ENCODE results near the gene IGSF3. TPM values are rescaled to one million over a fixed set of nuclear protein-coding genes. Genes with fewer than 3 reads are reported as not detected.

IGSF3 gene
- total and polyA plus RNA-seq, 7 experiments from 2014 or later = 0.04 to 0.63 (median 0.16) TPM; not detected in 3

- H3K27ac Mint-ChIP-seq = no peak overlapping the region
- H3K36me3 ChIP-seq (ENCODE audit: control insufficient read depth in 2 of 3, insufficient read depth in 3 of 3, low read length in 3 of 3) = no peaks in the 10 kb centered on the region
- no peaks in the 10 kb centered on the region for H3K27me3 ChIP-seq (ENCODE audit: control insufficient read depth in 2 of 2, insufficient read depth in 2 of 2, low read length in 2 of 2)
- POLR2A ChIA-PET = no interaction called here
- no peaks in the 10 kb centered on the region for H3K36me3 Mint-ChIP-seq
- CTCF ChIA-PET = no interaction called here
- intact Hi-C loops (cut with micrococcal nuclease) = no loop called here
- DNase-seq (no peak), ATAC-seq (no peak)
- peaks cover 0 to 14% (median 0%) of the 10 kb centered on the region in 7 donors for H3K4me1 Mint-ChIP-seq
- no peaks in the 10 kb centered on the region for H3K9me3 ChIP-seq (ENCODE audit: control insufficient read depth in 2 of 3, low read length in 3 of 3)
- H3K4me3 ChIP-seq (ENCODE audit: low read length) = no peak overlapping the region
- peaks cover 0 to 8% (median 0%) of the 10 kb centered on the region in 5 donors for H3K27me3 Mint-ChIP-seq
- H3K27ac ChIP-seq (ENCODE audit: low read depth, low read length) = no peak overlapping the region
- H3K4me1 ChIP-seq (ENCODE audit: control insufficient read depth in 2 of 2, insufficient read depth in 2 of 2, low read length in 2 of 2) = no peaks in the 10 kb centered on the region
- H3K9me3 Mint-ChIP-seq = no peaks in the 10 kb centered on the region
- H3K4me3 Mint-ChIP-seq = no peak overlapping the region
These were observed 89.0 kb downstream of the IGSF3 start for GRCh38 chr1:116578581-116578980.

- Mint-ChIP-seq H3K4me1 (peaks cover 0 to 14% (median 0%) of the 10 kb centered on the region in 7 donors), H3K4me3 (no peak overlapping the region), H3K36me3 (no peaks in the 10 kb centered on the region), H3K27me3 (peaks cover 0 to 8% (median 0%) of the 10 kb centered on the region in 5 donors), H3K27ac (no peak overlapping the region), H3K9me3 (no peaks in the 10 kb centered on the region)
- Histone ChIP-seq H3K4me1 (ENCODE audit: control insufficient read depth in 2 of 2, insufficient read depth in 2 of 2, low read length in 2 of 2) (no peaks in the 10 kb centered on the region), H3K36me3 (ENCODE audit: control insufficient read depth in 2 of 3, insufficient read depth in 3 of 3, low read length in 3 of 3) (no peaks in the 10 kb centered on the region), H3K27ac (ENCODE audit: low read depth, low read length) (no peak overlapping the region), H3K9me3 (ENCODE audit: control insufficient read depth in 2 of 3, low read length in 3 of 3) (no peaks in the 10 kb centered on the region), H3K4me3 (ENCODE audit: low read length) (no peak overlapping the region), H3K27me3 (ENCODE audit: control insufficient read depth in 2 of 2, insufficient read depth in 2 of 2, low read length in 2 of 2) (no peaks in the 10 kb centered on the region)
- DNase-seq (no peak), ATAC-seq (no peak)
- intact Hi-C loops (cut with micrococcal nuclease) = no loop called here
- CTCF ChIA-PET = interaction anchor here (0.7 to 1.2 kb wide), 2 partner anchors 18 to 1060 kb away, joined by 3 to 4 read pairs; no protein-coding TSS in a partner anchor
- POLR2A ChIA-PET = no interaction called here
These were observed 89.7 kb downstream of the IGSF3 start for GRCh38 chr1:116577759-116578314.

- H3K4me1 Mint-ChIP-seq = peaks cover 9 to 31% (median 11%) of the 10 kb centered on the region in 7 donors
- no peak for ATAC-seq
- CTCF ChIA-PET = interaction anchor here (0.9 to 1.3 kb wide), 8 partner anchors 9 to 554 kb away, joined by 3 to 9 read pairs (median 4); no protein-coding TSS in a partner anchor
- H3K9me3 Mint-ChIP-seq = no peaks in the 10 kb centered on the region
- H3K27ac Mint-ChIP-seq = no peak overlapping the region
- peaks cover 0 to 5% (median 0%) of the 10 kb centered on the region in 5 donors for H3K36me3 Mint-ChIP-seq
- no peak overlapping the region for H3K27ac ChIP-seq (ENCODE audit: low read depth, low read length)
- DNase-seq = peak in 5 of 9 donors; percentile 36 to 49 (median 39)
- H3K4me1 ChIP-seq (ENCODE audit: control insufficient read depth in 2 of 2, insufficient read depth in 2 of 2, low read length in 2 of 2) = peaks cover 5 to 9% of the 10 kb centered on the region in 2 donors
- H3K36me3 ChIP-seq (ENCODE audit: control insufficient read depth in 2 of 3, insufficient read depth in 3 of 3, low read length in 3 of 3) = peaks cover 0 to 4% (median 0%) of the 10 kb centered on the region in 3 experiments
- H3K4me3 ChIP-seq (ENCODE audit: low read length) = no peak overlapping the region
- H3K27me3 ChIP-seq (ENCODE audit: control insufficient read depth in 2 of 2, insufficient read depth in 2 of 2, low read length in 2 of 2) = no peaks in the 10 kb centered on the region
- intact Hi-C loops (cut with micrococcal nuclease) = loop anchor here (1.0 to 5.0 kb wide), 20 partner anchors 22 to 1353 kb away; partner anchors contain the start of genes GDAP2 (in 1 of the 2), MAN1A2 (in 1 of the 2), TTF2 (in 1 of the 2) and WDR3 (in 1 of the 2)
- H3K4me3 Mint-ChIP-seq = no peak overlapping the region
- POLR2A ChIA-PET = interaction anchor here (0.7 kb wide), 1 partner anchor 162 kb away, joined by 4 read pairs; no protein-coding TSS in a partner anchor
- peaks cover 0 to 8% (median 0%) of the 10 kb centered on the region in 5 donors for H3K27me3 Mint-ChIP-seq
- H3K9me3 ChIP-seq (ENCODE audit: control insufficient read depth in 2 of 3, low read length in 3 of 3) = no peaks in the 10 kb centered on the region
These were observed 92.8 kb downstream of the IGSF3 start for GRCh38 chr1:116574581-116575291.

GRCh38 chr1:116573431-116574095, 94.0 kb downstream of the IGSF3 start:
- H3K4me3 Mint-ChIP-seq = no peak overlapping the region
- CTCF ChIA-PET = interaction anchor here (1.2 to 1.5 kb wide), 3 partner anchors 21 to 244 kb away, joined by 3 to 4 read pairs (median 4); no protein-coding TSS in a partner anchor
- H3K27me3 ChIP-seq (ENCODE audit: control insufficient read depth in 2 of 2, insufficient read depth in 2 of 2, low read length in 2 of 2) = no peaks in the 10 kb centered on the region
- no peak overlapping the region for H3K27ac Mint-ChIP-seq
- peaks cover 0 to 4% (median 0%) of the 10 kb centered on the region in 3 experiments for H3K36me3 ChIP-seq (ENCODE audit: control insufficient read depth in 2 of 3, insufficient read depth in 3 of 3, low read length in 3 of 3)
- H3K4me3 ChIP-seq (ENCODE audit: low read length) = no peak overlapping the region
- H3K27me3 Mint-ChIP-seq = peaks cover 0 to 3% (median 0%) of the 10 kb centered on the region in 5 donors
- peaks cover 0 to 10% (median 0%) of the 10 kb centered on the region in 5 donors for H3K36me3 Mint-ChIP-seq
- DNase-seq (no peak), ATAC-seq (no peak)
- peaks cover 10 to 17% of the 10 kb centered on the region in 2 donors for H3K4me1 ChIP-seq (ENCODE audit: control insufficient read depth in 2 of 2, insufficient read depth in 2 of 2, low read length in 2 of 2)
- no peak overlapping the region for H3K27ac ChIP-seq (ENCODE audit: low read depth, low read length)
- intact Hi-C loops (cut with micrococcal nuclease) = loop anchor here (1.0 to 5.0 kb wide), 20 partner anchors 23 to 1354 kb away; partner anchors contain the start of genes GDAP2 (in 1 of the 2), MAN1A2 (in 1 of the 2), TTF2 (in 1 of the 2) and WDR3 (in 1 of the 2)
- H3K9me3 ChIP-seq (ENCODE audit: control insufficient read depth in 2 of 3, low read length in 3 of 3) = no peaks in the 10 kb centered on the region
- no peaks in the 10 kb centered on the region for H3K9me3 Mint-ChIP-seq
- POLR2A ChIA-PET = interaction anchor here (0.7 kb wide), 1 partner anchor 163 kb away, joined by 4 read pairs; no protein-coding TSS in a partner anchor
- H3K4me1 Mint-ChIP-seq = peaks cover 12 to 42% (median 22%) of the 10 kb centered on the region in 7 donors

GRCh38 chr1:116572771-116573430, 94.6 kb downstream of the IGSF3 start:
- Histone ChIP-seq H3K27me3 (ENCODE audit: control insufficient read depth in 2 of 2, insufficient read depth in 2 of 2, low read length in 2 of 2) (no peaks in the 10 kb centered on the region), H3K36me3 (ENCODE audit: control insufficient read depth in 2 of 3, insufficient read depth in 3 of 3, low read length in 3 of 3) (peaks cover 0 to 4% (median 0%) of the 10 kb centered on the region in 3 experiments), H3K4me1 (ENCODE audit: control insufficient read depth in 2 of 2, insufficient read depth in 2 of 2, low read length in 2 of 2) (peaks cover 10 to 24% of the 10 kb centered on the region in 2 donors), H3K9me3 (ENCODE audit: control insufficient read depth in 2 of 3, low read length in 3 of 3) (no peaks in the 10 kb centered on the region), H3K4me3 (ENCODE audit: low read length) (no peak overlapping the region), H3K27ac (ENCODE audit: low read depth, low read length) (no peak overlapping the region)
- peaks cover 12 to 49% (median 26%) of the 10 kb centered on the region in 7 donors for H3K4me1 Mint-ChIP-seq
- ChIA-PET POLR2A (interaction anchor here (0.7 kb wide), 1 partner anchor 156 kb away, joined by 3 read pairs; no protein-coding TSS in a partner anchor), CTCF (interaction anchor here (1.5 to 1.7 kb wide), 3 partner anchors 21 to 556 kb away, joined by 3 to 6 read pairs (median 4); no protein-coding TSS in a partner anchor)
- no peaks in the 10 kb centered on the region for H3K9me3 Mint-ChIP-seq
- ATAC-seq (no peak), DNase-seq (no peak)
- H3K4me3 Mint-ChIP-seq = peak overlapping the region in 1 of 10 donors; percentile 90
- peaks cover 0 to 2% (median 0%) of the 10 kb centered on the region in 5 donors for H3K27me3 Mint-ChIP-seq
- H3K27ac Mint-ChIP-seq = no peak overlapping the region
- intact Hi-C loops (cut with micrococcal nuclease) = loop anchor here (5.0 kb wide), 10 partner anchors 36 to 1354 kb away; partner anchors contain the start of genes GDAP2 (in 1 of the 2), MAN1A2 (in 1 of the 2) and WDR3 (in 1 of the 2)
- H3K36me3 Mint-ChIP-seq = peaks cover 0 to 15% (median 0%) of the 10 kb centered on the region in 5 donors
